HG02884 (cell line): ENCODE measurements around the gene OR51V1.
"Not testable (repeated sequence)": the region's sequence is repeated elsewhere in the genome, so short reads cannot be mapped to it uniquely, and the experiment has no call there.

Experiments
- ATAC-seq: cut with Tn5 transposase; IDR thresholded peaks from one replicate; pipeline ENCODE4 v1.9.1; 2021; ENCODE audit warnings: mild to moderate bottlenecking, moderate library complexity; ENCODE audit not compliant: unreplicated experiment

The OR51V1 gene

GRCh38 chr11:5200582-5200981, at the start of gene OR51V1:
Gene OR51V1, minus strand, starts transcription at chr11:5200682. Its CDS starts 0 bp downstream, at chr11:5200682.
- ATAC-seq: no peak

GRCh38 chr11:5249807-5250396, 49.4 kb upstream of the OR51V1 start, which contains the start of gene HBG1:
Gene HBG1, minus strand, starts transcription at chr11:5249857. Its CDS starts 53 bp downstream, at chr11:5249804.
- ATAC-seq: not testable (repeated sequence)

GRCh38 chr11:5248498-5248897, 48.0 kb upstream of the OR51V1 start:
- ATAC-seq: not testable (repeated sequence)

GRCh38 chr11:5247472-5248192, 47.1 kb upstream of the OR51V1 start:
- ATAC-seq: no peak

GRCh38 chr11:5246772-5247471, 46.4 kb upstream of the OR51V1 start:
- ATAC-seq: no peak

GRCh38 chr11:5245155-5245554, 44.7 kb upstream of the OR51V1 start:
- no peak for ATAC-seq

GRCh38 chr11:5243816-5244180, 43.3 kb upstream of the OR51V1 start:
- no peak for ATAC-seq

- ATAC-seq: peak; percentile 64
These were observed 42.7 kb upstream of the OR51V1 start for GRCh38 chr11:5242933-5243815.

- no peak for ATAC-seq
These were observed 41.7 kb upstream of the OR51V1 start for GRCh38 chr11:5242208-5242607.

GRCh38 chr11:5241458-5241857, 41.0 kb upstream of the OR51V1 start:
- ATAC-seq: no peak

- ATAC-seq: no peak
These were observed 40.0 kb upstream of the OR51V1 start for GRCh38 chr11:5240458-5240857.

- ATAC-seq: no peak
These were observed 39.6 kb upstream of the OR51V1 start for GRCh38 chr11:5240056-5240455.

- ATAC-seq: no peak
These were observed 38.6 kb upstream of the OR51V1 start for GRCh38 chr11:5239046-5239445.

- ATAC-seq: no peak
These were observed 38.0 kb upstream of the OR51V1 start for GRCh38 chr11:5238486-5238885.

GRCh38 chr11:5237420-5237819, 36.9 kb upstream of the OR51V1 start:
- no peak for ATAC-seq

- ATAC-seq: no peak
These were observed 35.0 kb upstream of the OR51V1 start for GRCh38 chr11:5235364-5236095.

GRCh38 chr11:5234381-5234834, 33.9 kb upstream of the OR51V1 start, which contains the start of gene HBD:
Gene HBD, minus strand, starts transcription at chr11:5234483. Its CDS starts 50 bp downstream, at chr11:5234433.
- ATAC-seq: peak; percentile 76

- ATAC-seq: no peak
These were observed 32.8 kb upstream of the OR51V1 start for GRCh38 chr11:5233307-5233706.

- ATAC-seq: no peak
These were observed 32.3 kb upstream of the OR51V1 start for GRCh38 chr11:5232821-5233220.

- no peak for ATAC-seq
These were observed 31.7 kb upstream of the OR51V1 start for GRCh38 chr11:5232176-5232575.
